Transverse colon (tissue), 3 donors: Measurements from ENCODE around the gene LTB4R.

Source experiments
- EP300 ChIP-seq: sonication (generic); formaldehyde crosslinking; IDR thresholded peaks from one replicate; pipeline ENCODE4 v1.6.1; 2017; ENCODE audit warnings: antibody characterized with exemption, low read depth
- POLR2A ChIP-seq: fragments of 450-650 bp; IDR thresholded peaks from one replicate; pipeline ENCODE4 v1.6.1; 2016; ENCODE audit warnings: antibody characterized with exemption, mild to moderate bottlenecking, moderate library complexity
- TF ChIP-seq, protein P1 (sequence below), 5 experiments: fragments of 200-600 bp in 3 of 5; fragments of 450-650 bp in 2 of 5; sonication (generic) in 3 of 5; IDR thresholded peaks; 1 replicate in 2 of 5; 2 replicates in 3 of 5; pipeline ENCODE4 v1.5.1; 2016 to 2017; ENCODE audit warnings: antibody characterized with exemption in 5 of 5, inconsistent platforms in 3 of 5, mild to moderate bottlenecking in 2 of 5, moderate library complexity in 1 of 5

GRCh38 chr14:24312736-24313507, 1.6 kb downstream of the LTB4R start:
- TF ChIP-seq, protein P1, sequence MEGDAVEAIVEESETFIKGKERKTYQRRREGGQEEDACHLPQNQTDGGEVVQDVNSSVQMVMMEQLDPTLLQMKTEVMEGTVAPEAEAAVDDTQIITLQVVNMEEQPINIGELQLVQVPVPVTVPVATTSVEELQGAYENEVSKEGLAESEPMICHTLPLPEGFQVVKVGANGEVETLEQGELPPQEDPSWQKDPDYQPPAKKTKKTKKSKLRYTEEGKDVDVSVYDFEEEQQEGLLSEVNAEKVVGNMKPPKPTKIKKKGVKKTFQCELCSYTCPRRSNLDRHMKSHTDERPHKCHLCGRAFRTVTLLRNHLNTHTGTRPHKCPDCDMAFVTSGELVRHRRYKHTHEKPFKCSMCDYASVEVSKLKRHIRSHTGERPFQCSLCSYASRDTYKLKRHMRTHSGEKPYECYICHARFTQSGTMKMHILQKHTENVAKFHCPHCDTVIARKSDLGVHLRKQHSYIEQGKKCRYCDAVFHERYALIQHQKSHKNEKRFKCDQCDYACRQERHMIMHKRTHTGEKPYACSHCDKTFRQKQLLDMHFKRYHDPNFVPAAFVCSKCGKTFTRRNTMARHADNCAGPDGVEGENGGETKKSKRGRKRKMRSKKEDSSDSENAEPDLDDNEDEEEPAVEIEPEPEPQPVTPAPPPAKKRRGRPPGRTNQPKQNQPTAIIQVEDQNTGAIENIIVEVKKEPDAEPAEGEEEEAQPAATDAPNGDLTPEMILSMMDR (IDR thresholded peaks at IDR 0.05), result no peak
- no peak for TF ChIP-seq POLR2A
- no peak for TF ChIP-seq EP300
